Pancreas (tissue), 10 donors: Measurements from ENCODE around the gene IHH. TPM values are rescaled to one million over a fixed set of nuclear protein-coding genes. Genes with fewer than 3 reads are reported as not detected.
A peak's percentile ranks its signal among the peaks of the same experiment; 100 is the strongest.

ENCODE experiments used
- ATAC-seq, 4 donors: fragments of 200-7000 bp; cut with Tn5 transposase; one replicate each; pipeline versions ENCODE4 v1.8.0 to v1.9.1; 2020; ENCODE audit warnings: mild to moderate bottlenecking in 4 of 4, moderate library complexity in 4 of 4
- DNase-seq, 6 donors: peaks; one replicate each; pipeline ENCODE4 v3.0.0-alpha.2; 2020
- FAIRE-seq: peaks from 2 replicates; lab custom pipeline; 2012; peaks lifted over from hg19 to GRCh38; lab: Jason Lieb, UNC
- H3K27ac ChIP-seq, 4 donors: fragments of 200-600 bp; sonication (generic); 1 replicate in 3 of 4; 2 replicates in 1 of 4; pipeline versions ENCODE4 v1.5.0 to v1.8.0; 2020
- H3K27me3 ChIP-seq, 4 donors: fragments of 200-600 bp; one replicate each; pipeline ENCODE4 v1.8.0; 2021
- H3K36me3 ChIP-seq, 3 donors: fragments of 200-600 bp; sonication (generic) in 1 of 3; one replicate each; pipeline versions ENCODE4 v1.5.0 to v1.8.0; 2020 to 2021
- H3K4me1 ChIP-seq, 3 donors: fragments of 200-600 bp; one replicate each; pipeline ENCODE4 v1.8.0; 2021
- H3K4me3 ChIP-seq, 4 donors: fragments of 200-600 bp; sonication (generic) in 2 of 4; one replicate each; pipeline versions ENCODE4 v1.5.0 to v1.8.0; 2020 to 2021
- H3K9me3 ChIP-seq, 4 donors: fragments of 200-600 bp; one replicate each; pipeline ENCODE4 v1.8.0; 2021
- WGBS, 2 donors: extraction: QIAGEN DNeasy Blood & Tissue Kit; methylation state at CpG; one replicate each; pipeline ENCODE4 v1.1.7; 2013; 5-methylcytosine and 5-hydroxymethylcytosine counted together
- intact Hi-C, 3 donors: fragments of 100-400 bp; cut with DNase I; formaldehyde crosslinking; loops; one replicate each; pipeline versions ENCODE4 v1.11.1 to v1.14.2; 2022
- polyA plus RNA-seq, 2 donors: library from polyadenylated mRNA; stranded (reverse); fragments of 200-250 nt; gene quantifications; one replicate each; pipeline ENCODE4 v1.2.3, GENCODE V29; 2013
- total RNA-seq, 6 donors: library from RNA; stranded (reverse); fragmentation: NEBNext Ultra II Directional in 4 of 6; extraction: Animal tissue kit (Norgen Biotek cat#: 25700) in 4 of 6; gene quantifications; one replicate each; pipeline versions ENCODE4 v1.2.1 to v1.2.4, GENCODE V29; 2021 to 2023
- TF ChIP-seq, protein P1 (sequence below), 4 donors: fragments of 200-600 bp; sonication (generic) in 3 of 4; IDR thresholded peaks; one replicate each; pipeline versions ENCODE4 v1.5.0 to v1.8.0; 2021; ENCODE audit warnings: antibody characterized with exemption in 4 of 4
- donor health status: healthy with polysubstance abuse.
- donor health status: DM: no; HTN: no; CAD: no; lungs with moderate emphysema.
- donor health status: DM: no; HTN: no; CAD: no.
- donor health status: control.
- donor health status: control.
- donor health status: Bipolar disorder and iron deficiency.
- donor health status: DM: yes; HTN: yes; CAD: no.
- donor health status: DM: no; HTN: no; CAD: no.
- donor health status: DM: no; HTN: no; CAD: no.
- donor health status: DM: yes; HTN: yes; CAD: no.

Gene IHH
- total and polyA plus RNA-seq, 8 donors = 0.09 to 0.19 (median 0.09) TPM; not detected in 5

GRCh38 chr2:219056176-219056895 is 4.4 kb downstream of the IHH start:
- Histone ChIP-seq H3K4me1 (peaks cover 27 to 32% (median 28%) of the 10 kb centered on the region in 3 donors), H3K4me3 (no peak overlapping the region), H3K9me3 (no peaks in the 10 kb centered on the region), H3K27ac (no peak overlapping the region), H3K36me3 (no peaks in the 10 kb centered on the region), H3K27me3 (peaks cover 0 to 14% (median 1%) of the 10 kb centered on the region in 4 donors)
- intact Hi-C loops = loop anchor here (5.0 to 10.0 kb wide), 4 partner anchors 61 to 238 kb away; no protein-coding TSS in a partner anchor
- ATAC-seq (no peak), DNase-seq (peak in 3 of 6 donors; percentile 56 to 71 (median 60)), FAIRE-seq (no peak)
- 50 to 53% methylated on average over 9 of the region's 9 CpGs for WGBS, 2 donors
- TF ChIP-seq, protein P1, sequence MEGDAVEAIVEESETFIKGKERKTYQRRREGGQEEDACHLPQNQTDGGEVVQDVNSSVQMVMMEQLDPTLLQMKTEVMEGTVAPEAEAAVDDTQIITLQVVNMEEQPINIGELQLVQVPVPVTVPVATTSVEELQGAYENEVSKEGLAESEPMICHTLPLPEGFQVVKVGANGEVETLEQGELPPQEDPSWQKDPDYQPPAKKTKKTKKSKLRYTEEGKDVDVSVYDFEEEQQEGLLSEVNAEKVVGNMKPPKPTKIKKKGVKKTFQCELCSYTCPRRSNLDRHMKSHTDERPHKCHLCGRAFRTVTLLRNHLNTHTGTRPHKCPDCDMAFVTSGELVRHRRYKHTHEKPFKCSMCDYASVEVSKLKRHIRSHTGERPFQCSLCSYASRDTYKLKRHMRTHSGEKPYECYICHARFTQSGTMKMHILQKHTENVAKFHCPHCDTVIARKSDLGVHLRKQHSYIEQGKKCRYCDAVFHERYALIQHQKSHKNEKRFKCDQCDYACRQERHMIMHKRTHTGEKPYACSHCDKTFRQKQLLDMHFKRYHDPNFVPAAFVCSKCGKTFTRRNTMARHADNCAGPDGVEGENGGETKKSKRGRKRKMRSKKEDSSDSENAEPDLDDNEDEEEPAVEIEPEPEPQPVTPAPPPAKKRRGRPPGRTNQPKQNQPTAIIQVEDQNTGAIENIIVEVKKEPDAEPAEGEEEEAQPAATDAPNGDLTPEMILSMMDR (IDR thresholded peaks at IDR 0.05) = no peak

DNA sequence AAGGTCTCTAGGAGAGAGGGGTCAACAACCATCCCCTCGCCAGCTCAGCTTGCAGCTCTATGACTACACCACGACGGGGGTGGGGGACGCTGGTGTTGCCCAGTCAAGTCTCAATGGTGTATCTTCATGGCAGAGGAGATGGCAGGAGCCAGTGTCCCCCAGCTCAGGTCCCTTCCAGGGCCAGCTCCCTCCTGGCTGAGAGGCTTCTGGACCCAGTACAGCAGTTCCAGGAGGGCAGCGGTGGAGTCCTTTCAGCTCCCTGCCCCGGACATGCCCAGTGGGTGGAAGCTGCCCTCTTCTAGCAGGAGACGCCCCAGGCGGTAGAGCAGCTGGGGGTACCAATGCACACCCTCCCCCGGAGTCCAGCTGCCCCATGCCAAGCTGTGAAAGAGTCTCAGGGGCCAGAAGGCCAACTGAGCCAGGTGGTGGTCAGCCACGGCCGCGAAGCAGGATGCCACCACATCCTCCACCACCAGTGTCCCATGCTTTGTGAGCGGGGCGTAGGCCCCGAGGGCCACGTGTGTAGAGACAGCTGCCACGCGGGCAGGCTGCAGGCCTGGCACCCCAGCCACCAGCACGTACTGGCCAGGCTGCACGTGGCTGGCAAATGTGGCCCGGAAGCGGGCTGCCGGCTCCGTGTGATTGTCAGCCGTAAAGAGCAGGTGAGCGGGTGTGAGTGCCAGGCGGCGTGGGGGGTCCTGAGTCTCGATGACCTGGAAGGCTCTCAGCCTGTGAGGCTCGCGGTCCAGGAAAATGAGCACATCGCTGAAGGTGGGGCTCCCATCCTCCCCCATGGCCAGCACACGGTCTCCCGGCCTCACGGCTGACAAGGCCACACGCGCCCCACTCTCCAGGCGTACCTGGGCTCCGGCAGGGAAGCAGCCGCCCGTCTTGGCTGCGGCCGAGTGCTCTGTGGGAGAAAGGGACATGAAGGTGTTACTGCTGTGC is 5.5 kb downstream of the IHH start:
- DNase-seq (peak in 1 of 6 donors; percentile 25), FAIRE-seq (no peak), ATAC-seq (no peak)
- peaks cover 0 to 8% (median 1%) of the 10 kb centered on the region in 4 donors for H3K27me3 ChIP-seq
- H3K4me3 ChIP-seq = no peak overlapping the region
- no peaks in the 10 kb centered on the region for H3K36me3 ChIP-seq
- WGBS, 2 donors = 83 to 88% methylated on average over 43 of the region's 43 CpGs
- H3K27ac ChIP-seq = no peak overlapping the region
- peaks cover 21 to 27% (median 25%) of the 10 kb centered on the region in 3 donors for H3K4me1 ChIP-seq
- intact Hi-C loops = loop anchor here (5.0 to 10.0 kb wide), 4 partner anchors 62 to 240 kb away; no protein-coding TSS in a partner anchor
- TF ChIP-seq, protein P1 (IDR thresholded peaks at IDR 0.05) = no peak
- H3K9me3 ChIP-seq = no peaks in the 10 kb centered on the region

- TF ChIP-seq, protein P1 (IDR thresholded peaks at IDR 0.05) = no peak
- FAIRE-seq = no peak
- peak in 1 of 6 donors; percentile 51 for DNase-seq
- Histone ChIP-seq H3K27ac (no peak overlapping the region), H3K36me3 (no peaks in the 10 kb centered on the region), H3K4me1 (no peaks in the 10 kb centered on the region), H3K27me3 (peaks cover 0 to 4% (median 0%) of the 10 kb centered on the region in 4 donors), H3K4me3 (no peak overlapping the region), H3K9me3 (no peaks in the 10 kb centered on the region)
- 48 to 53% methylated on average over 6 of the region's 6 CpGs for WGBS, 2 donors
- peak; percentile 46 to 83 (median 66) for ATAC-seq
- intact Hi-C loops = no loop called here
These were observed 11.4 kb downstream of the IHH start for GRCh38 chr2:219049282-219049681.

GRCh38 chr2:219045937-219046550 is 14.7 kb downstream of the IHH start:
- intact Hi-C loops = no loop called here
- FAIRE-seq = no peak
- WGBS, 2 donors = 6 to 7% methylated on average over 6 of the region's 6 CpGs
- peaks cover 0 to 4% (median 0%) of the 10 kb centered on the region in 4 donors for H3K27me3 ChIP-seq
- H3K4me3 ChIP-seq = no peak overlapping the region
- H3K36me3 ChIP-seq = no peaks in the 10 kb centered on the region
- H3K4me1 ChIP-seq = no peaks in the 10 kb centered on the region
- TF ChIP-seq, protein P1 (IDR thresholded peaks at IDR 0.05) = no peak
- no peaks in the 10 kb centered on the region for H3K9me3 ChIP-seq
- ATAC-seq = peak in 3 of 4 donors; percentile 60 to 81 (median 60)
- DNase-seq = peak in 2 of 6 donors; percentile 51 to 60
- H3K27ac ChIP-seq = no peak overlapping the region
